ENCODE results near the gene CFAP57. TPM values are rescaled to one million over a fixed set of nuclear protein-coding genes. Genes with fewer than 3 reads are reported as not detected.
A peak's percentile ranks its signal among the peaks of the same experiment; 100 is the strongest.

The CFAP57 gene
- total RNA-seq, 2 donors from 2014 or later = 0.36 to 0.76 TPM

GRCh38 chr1:43272576-43273571 is 100.7 kb downstream of the CFAP57 start:
- peaks cover 33% of the 10 kb centered on the region for H3K4me1 Mint-ChIP-seq (ENCODE audit: low read depth)
- no peak overlapping the region for H3K4me3 Mint-ChIP-seq
- peaks cover 6 to 7% of the 10 kb centered on the region in 2 donors for H3K9me3 Mint-ChIP-seq
- DNase-seq (no peak), ATAC-seq (replicated peaks in 1 of 2) (no peak)
- H3K36me3 Mint-ChIP-seq (ENCODE audit: insufficient read depth in 2 of 2) = peaks cover 5 to 10% of the 10 kb centered on the region in 2 donors
- H3K27me3 Mint-ChIP-seq (ENCODE audit: low read depth) = peaks cover 19% of the 10 kb centered on the region
- H3K27ac Mint-ChIP-seq = no peak overlapping the region

- ATAC-seq (replicated peaks in 1 of 2) = no peak
- H3K27me3 Mint-ChIP-seq (ENCODE audit: low read depth) = peaks cover 19% of the 10 kb centered on the region
- no peak for DNase-seq
- peaks cover 33% of the 10 kb centered on the region for H3K4me1 Mint-ChIP-seq (ENCODE audit: low read depth)
- no peak overlapping the region for H3K27ac Mint-ChIP-seq
- no peak overlapping the region for H3K4me3 Mint-ChIP-seq
- H3K9me3 Mint-ChIP-seq = peaks cover 6 to 7% of the 10 kb centered on the region in 2 donors
- H3K36me3 Mint-ChIP-seq (ENCODE audit: insufficient read depth in 2 of 2) = peaks cover 5 to 10% of the 10 kb centered on the region in 2 donors
Observed at GRCh38 chr1:43273708-43274107, 101.6 kb downstream of the CFAP57 start.

- Mint-ChIP-seq H3K9me3 (peaks cover 6 to 7% of the 10 kb centered on the region in 2 donors), H3K4me3 (peak overlapping the region; percentile 61 to 72), H3K27me3 (ENCODE audit: low read depth) (peaks cover 18% of the 10 kb centered on the region), H3K36me3 (ENCODE audit: insufficient read depth in 2 of 2) (peaks cover 5 to 10% of the 10 kb centered on the region in 2 donors), H3K27ac (peak overlapping the region; percentile 75), H3K4me1 (ENCODE audit: low read depth) (peaks cover 33% of the 10 kb centered on the region)
- ATAC-seq (replicated peaks in 1 of 2) (peak; percentile 72 to 85), DNase-seq (peak; percentile 30 to 49)
Observed at GRCh38 chr1:43274125-43274803, 102.1 kb downstream of the CFAP57 start.

GRCh38 chr1:43274804-43275180 is 102.7 kb downstream of the CFAP57 start:
- H3K9me3 Mint-ChIP-seq = peaks cover 6 to 7% of the 10 kb centered on the region in 2 donors
- peak overlapping the region; percentile 61 to 72 for H3K4me3 Mint-ChIP-seq
- H3K27ac Mint-ChIP-seq = peak overlapping the region; percentile 75
- DNase-seq (no peak), ATAC-seq (replicated peaks in 1 of 2) (no peak)
- peaks cover 33% of the 10 kb centered on the region for H3K4me1 Mint-ChIP-seq (ENCODE audit: low read depth)
- peaks cover 12% of the 10 kb centered on the region for H3K27me3 Mint-ChIP-seq (ENCODE audit: low read depth)
- H3K36me3 Mint-ChIP-seq (ENCODE audit: insufficient read depth in 2 of 2) = peaks cover 5 to 10% of the 10 kb centered on the region in 2 donors

- peaks cover 8% of the 10 kb centered on the region for H3K27me3 Mint-ChIP-seq (ENCODE audit: low read depth)
- peaks cover 21% of the 10 kb centered on the region for H3K4me1 Mint-ChIP-seq (ENCODE audit: low read depth)
- peaks cover 5 to 10% of the 10 kb centered on the region in 2 donors for H3K36me3 Mint-ChIP-seq (ENCODE audit: insufficient read depth in 2 of 2)
- DNase-seq = no peak
- H3K9me3 Mint-ChIP-seq = peaks cover 6 to 7% of the 10 kb centered on the region in 2 donors
- ATAC-seq (replicated peaks in 1 of 2) = no peak
- H3K4me3 Mint-ChIP-seq = no peak overlapping the region
- no peak overlapping the region for H3K27ac Mint-ChIP-seq
Observed at GRCh38 chr1:43275826-43276620, 103.9 kb downstream of the CFAP57 start.

- H3K9me3 Mint-ChIP-seq = peaks cover 6 to 7% of the 10 kb centered on the region in 2 donors
- peaks cover 5 to 10% of the 10 kb centered on the region in 2 donors for H3K36me3 Mint-ChIP-seq (ENCODE audit: insufficient read depth in 2 of 2)
- DNase-seq (no peak), ATAC-seq (replicated peaks in 1 of 2) (no peak)
- H3K27ac Mint-ChIP-seq = no peak overlapping the region
- H3K27me3 Mint-ChIP-seq (ENCODE audit: low read depth) = peaks cover 8% of the 10 kb centered on the region
- H3K4me3 Mint-ChIP-seq = no peak overlapping the region
- H3K4me1 Mint-ChIP-seq (ENCODE audit: low read depth) = peaks cover 15% of the 10 kb centered on the region
Observed at GRCh38 chr1:43276673-43277072, 104.5 kb downstream of the CFAP57 start.

GRCh38 chr1:43277116-43277876 is 105.2 kb downstream of the CFAP57 start:
- Mint-ChIP-seq H3K27ac (no peak overlapping the region), H3K27me3 (ENCODE audit: low read depth) (peaks cover 8% of the 10 kb centered on the region), H3K4me3 (no peak overlapping the region), H3K9me3 (peaks cover 6 to 7% of the 10 kb centered on the region in 2 donors), H3K4me1 (ENCODE audit: low read depth) (peaks cover 12% of the 10 kb centered on the region), H3K36me3 (ENCODE audit: insufficient read depth in 2 of 2) (peaks cover 5 to 10% of the 10 kb centered on the region in 2 donors)
- DNase-seq = no peak
- ATAC-seq (replicated peaks in 1 of 2) = no peak

GRCh38 chr1:43279161-43279560 is 107.0 kb downstream of the CFAP57 start:
- Mint-ChIP-seq H3K4me1 (ENCODE audit: low read depth) (peaks cover 11% of the 10 kb centered on the region), H3K9me3 (peaks cover 6 to 7% of the 10 kb centered on the region in 2 donors), H3K4me3 (no peak overlapping the region), H3K36me3 (ENCODE audit: insufficient read depth in 2 of 2) (peaks cover 5 to 9% of the 10 kb centered on the region in 2 donors), H3K27ac (no peak overlapping the region), H3K27me3 (ENCODE audit: low read depth) (peaks cover 8% of the 10 kb centered on the region)
- DNase-seq = no peak
- no peak for ATAC-seq (replicated peaks in 1 of 2)

GRCh38 chr1:43279666-43280065 is 107.5 kb downstream of the CFAP57 start:
- no peak overlapping the region for H3K27ac Mint-ChIP-seq
- H3K9me3 Mint-ChIP-seq = peaks cover 4% of the 10 kb centered on the region in 2 donors
- H3K4me3 Mint-ChIP-seq = no peak overlapping the region
- ATAC-seq (replicated peaks in 1 of 2) (no peak), DNase-seq (no peak)
- peaks cover 2 to 5% of the 10 kb centered on the region in 2 donors for H3K36me3 Mint-ChIP-seq (ENCODE audit: insufficient read depth in 2 of 2)
- H3K27me3 Mint-ChIP-seq (ENCODE audit: low read depth) = peaks cover 8% of the 10 kb centered on the region
- peaks cover 6% of the 10 kb centered on the region for H3K4me1 Mint-ChIP-seq (ENCODE audit: low read depth)

GRCh38 chr1:43280692-43281091 is 108.6 kb downstream of the CFAP57 start:
- DNase-seq (no peak), ATAC-seq (replicated peaks in 1 of 2) (no peak)
- H3K9me3 Mint-ChIP-seq = no peaks in the 10 kb centered on the region
- peaks cover 8% of the 10 kb centered on the region for H3K27me3 Mint-ChIP-seq (ENCODE audit: low read depth)
- H3K4me1 Mint-ChIP-seq (ENCODE audit: low read depth) = no peaks in the 10 kb centered on the region
- no peak overlapping the region for H3K4me3 Mint-ChIP-seq
- no peak overlapping the region for H3K27ac Mint-ChIP-seq
- no peaks in the 10 kb centered on the region for H3K36me3 Mint-ChIP-seq (ENCODE audit: insufficient read depth in 2 of 2)

- ATAC-seq (replicated peaks in 1 of 2) (no peak), DNase-seq (no peak)
- Mint-ChIP-seq H3K27ac (no peak overlapping the region), H3K9me3 (no peaks in the 10 kb centered on the region), H3K4me3 (no peak overlapping the region), H3K4me1 (ENCODE audit: low read depth) (no peaks in the 10 kb centered on the region), H3K36me3 (ENCODE audit: insufficient read depth in 2 of 2) (no peaks in the 10 kb centered on the region), H3K27me3 (ENCODE audit: low read depth) (no peaks in the 10 kb centered on the region)
Observed at GRCh38 chr1:43282220-43283195, 110.4 kb downstream of the CFAP57 start.
